K562 (cell line): ENCODE data around the gene PLCL1. TPM values are rescaled to one million over a fixed set of nuclear protein-coding genes. Genes with fewer than 3 reads are reported as not detected.

Source experiments
- MEIS2 ChIP-seq: fragments of 450-650 bp; IDR thresholded peaks from 2 replicates; pipeline ENCODE4 v1.6.1; 2014; ENCODE audit warnings: mild to moderate bottlenecking; ENCODE audit not compliant: partially characterized antibody
- ZNF707 ChIP-seq: fragments of 250-450 bp; sonication (Bioruptor Pico); conservative IDR thresholded peaks from 2 replicates; pipeline ENCODE4 v1.8.0; 2022; ENCODE audit warnings: inconsistent platforms, mild to moderate bottlenecking, moderate library complexity
- polyA plus RNA-seq, 8 experiments: library from polyadenylated mRNA; depleted of rRNA in 4 of 8; stranded (reverse) in 5 of 8; unstranded in 3 of 8; fragments of >200 nt; fragmentation: Nextera tagmentation in 2 of 8; fragmentation: Illumina TruSeq in 1 of 8; extraction: Ambion mirVana in 2 of 8; extraction: Trizol in 1 of 8; gene quantifications; 2 replicates each; pipeline versions ENCODE4 v1.2.1 to v1.2.3, GENCODE V29; 2011 to 2014; ENCODE audit warnings: inconsistent platforms in 1 of 8, missing spikeins in 1 of 8
- total RNA-seq, 7 experiments: library from RNA; depleted of rRNA in 6 of 7; stranded (reverse); fragments of >200 nt in 6 of 7; fragmentation: Illumina TruSeq in 2 of 7; extraction: Trizol in 2 of 7; gene quantifications; 2 replicates each; pipeline versions ENCODE4 v1.2.1 to v1.2.3, GENCODE V29; 2011 to 2021; ENCODE audit warnings: low replicate concordance in 1 of 7
- TF ChIP-seq, protein P1 (sequence below): fragments of 450-650 bp; formaldehyde crosslinking; IDR thresholded peaks from 2 replicates; pipeline ENCODE4 v1.4.0; 2020; ENCODE audit warnings: mild to moderate bottlenecking
- TF ChIP-seq, protein P2 (sequence below), 2 experiments: fragments of 450-650 bp; formaldehyde crosslinking in 1 of 2; IDR thresholded peaks; 2 replicates each; pipeline versions ENCODE4 v1.4.0 to v1.6.1; 2014 to 2020; ENCODE audit warnings: mild to moderate bottlenecking in 2 of 2, borderline replicate concordance in 1 of 2, low read depth in 1 of 2

Gene PLCL1
- total and polyA plus RNA-seq, 9 of the 15 experiments (the other 6 are each of a cell fraction or from before 2014, with no cell fraction given): 2.0 to 17.7 (median 8.6) TPM

DNA sequence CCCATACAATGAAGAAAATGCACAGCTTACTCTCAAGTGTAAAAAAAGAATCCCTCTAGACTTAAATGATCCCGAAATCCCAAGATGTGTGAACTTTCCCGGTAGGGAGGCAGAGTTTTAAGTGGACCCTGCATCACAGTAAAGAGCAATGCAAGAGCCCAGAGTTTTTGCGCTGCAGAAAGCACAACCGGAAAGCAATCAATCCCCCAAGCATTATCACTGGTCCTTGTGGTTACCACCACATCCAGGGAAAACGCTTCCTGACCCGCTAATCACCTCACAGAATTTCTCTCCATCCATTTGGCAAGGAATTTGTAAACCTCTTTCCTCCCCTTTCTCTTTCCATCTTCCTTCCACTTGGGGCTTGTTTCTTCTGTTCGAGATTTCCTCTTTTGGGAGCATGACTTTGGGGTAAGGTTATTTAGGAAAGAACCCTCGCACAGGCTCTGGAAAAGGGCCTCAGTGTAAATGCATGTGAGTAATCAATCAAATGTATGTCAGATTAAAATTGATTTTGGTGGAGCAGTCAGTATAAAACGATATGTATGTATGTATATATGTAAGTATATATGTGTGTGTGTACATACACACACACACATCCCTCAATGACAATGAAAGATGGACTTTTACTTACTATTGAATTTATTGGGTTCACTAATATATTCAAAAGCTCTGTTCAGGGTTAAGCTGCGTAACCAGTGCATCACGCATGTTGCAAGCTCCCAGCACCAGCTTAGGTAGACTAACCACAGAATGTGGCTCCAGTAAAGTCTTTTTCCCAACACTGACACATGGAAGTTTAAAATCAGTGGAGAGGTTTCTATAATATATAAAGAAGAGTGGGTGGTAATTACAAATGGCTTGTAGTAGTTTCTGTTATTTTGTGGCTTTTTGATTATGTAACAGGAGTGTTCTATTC, 1.6 kb downstream of the PLCL1 start (continued):
- TF ChIP-seq, protein P1, sequence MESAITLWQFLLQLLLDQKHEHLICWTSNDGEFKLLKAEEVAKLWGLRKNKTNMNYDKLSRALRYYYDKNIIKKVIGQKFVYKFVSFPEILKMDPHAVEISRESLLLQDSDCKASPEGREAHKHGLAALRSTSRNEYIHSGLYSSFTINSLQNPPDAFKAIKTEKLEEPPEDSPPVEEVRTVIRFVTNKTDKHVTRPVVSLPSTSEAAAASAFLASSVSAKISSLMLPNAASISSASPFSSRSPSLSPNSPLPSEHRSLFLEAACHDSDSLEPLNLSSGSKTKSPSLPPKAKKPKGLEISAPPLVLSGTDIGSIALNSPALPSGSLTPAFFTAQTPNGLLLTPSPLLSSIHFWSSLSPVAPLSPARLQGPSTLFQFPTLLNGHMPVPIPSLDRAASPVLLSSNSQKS (CRISPR knock-in tag): no peak
- TF ChIP-seq, protein P2, sequence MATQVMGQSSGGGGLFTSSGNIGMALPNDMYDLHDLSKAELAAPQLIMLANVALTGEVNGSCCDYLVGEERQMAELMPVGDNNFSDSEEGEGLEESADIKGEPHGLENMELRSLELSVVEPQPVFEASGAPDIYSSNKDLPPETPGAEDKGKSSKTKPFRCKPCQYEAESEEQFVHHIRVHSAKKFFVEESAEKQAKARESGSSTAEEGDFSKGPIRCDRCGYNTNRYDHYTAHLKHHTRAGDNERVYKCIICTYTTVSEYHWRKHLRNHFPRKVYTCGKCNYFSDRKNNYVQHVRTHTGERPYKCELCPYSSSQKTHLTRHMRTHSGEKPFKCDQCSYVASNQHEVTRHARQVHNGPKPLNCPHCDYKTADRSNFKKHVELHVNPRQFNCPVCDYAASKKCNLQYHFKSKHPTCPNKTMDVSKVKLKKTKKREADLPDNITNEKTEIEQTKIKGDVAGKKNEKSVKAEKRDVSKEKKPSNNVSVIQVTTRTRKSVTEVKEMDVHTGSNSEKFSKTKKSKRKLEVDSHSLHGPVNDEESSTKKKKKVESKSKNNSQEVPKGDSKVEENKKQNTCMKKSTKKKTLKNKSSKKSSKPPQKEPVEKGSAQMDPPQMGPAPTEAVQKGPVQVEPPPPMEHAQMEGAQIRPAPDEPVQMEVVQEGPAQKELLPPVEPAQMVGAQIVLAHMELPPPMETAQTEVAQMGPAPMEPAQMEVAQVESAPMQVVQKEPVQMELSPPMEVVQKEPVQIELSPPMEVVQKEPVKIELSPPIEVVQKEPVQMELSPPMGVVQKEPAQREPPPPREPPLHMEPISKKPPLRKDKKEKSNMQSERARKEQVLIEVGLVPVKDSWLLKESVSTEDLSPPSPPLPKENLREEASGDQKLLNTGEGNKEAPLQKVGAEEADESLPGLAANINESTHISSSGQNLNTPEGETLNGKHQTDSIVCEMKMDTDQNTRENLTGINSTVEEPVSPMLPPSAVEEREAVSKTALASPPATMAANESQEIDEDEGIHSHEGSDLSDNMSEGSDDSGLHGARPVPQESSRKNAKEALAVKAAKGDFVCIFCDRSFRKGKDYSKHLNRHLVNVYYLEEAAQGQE (IDR thresholded peaks at IDR 0.05; ENCODE audit: borderline replicate concordance): no peak
- TF ChIP-seq, protein P2 (CRISPR knock-in tag; IDR thresholded peaks at IDR 0.05; ENCODE audit: low read depth): no peak
- TF ChIP-seq MEIS2: peak; percentile 77
- TF ChIP-seq ZNF707 (CRISPR knock-in tag): no peak
